DOHH2 (cell line): ENCODE results near the gene PRPF39.

Source experiments
- CTCF ChIP-seq: fragments of 200-600 bp; sonication (generic); IDR thresholded peaks from one replicate; pipeline ENCODE4 v1.5.1; 2014; ENCODE audit warnings: antibody characterized with exemption, mild to moderate bottlenecking, low read depth, low read length; ENCODE audit not compliant: poor library complexity, severe bottlenecking
- EZH2phosphoT487 ChIP-seq: fragments of 200-600 bp; sonication (generic); IDR thresholded peaks from 2 replicates; pipeline ENCODE4 v1.6.1; 2017; ENCODE audit warnings: borderline replicate concordance, mild to moderate bottlenecking, antibody characterized with exemption, low read length, moderate library complexity, mixed read lengths

GRCh38 chr14:45039390-45039789 lies 44.5 kb upstream of the PRPF39 start:
- TF ChIP-seq CTCF (no peak), EZH2phosphoT487 (no peak)
